Uterus (tissue), 4 donors: ENCODE results near the gene PEX16. TPM values are rescaled to one million over a fixed set of nuclear protein-coding genes. Genes with fewer than 3 reads are reported as not detected.

ENCODE experiments used
- DNase-seq, 2 donors: peaks; one replicate each; pipeline ENCODE4 v3.0.0-alpha.2; 2019 to 2020
- H3K27ac ChIP-seq, 2 donors: fragments of 200-600 bp; sonication (generic); 1 replicate in 1 of 2; 2 replicates in 1 of 2; pipeline ENCODE4 v1.5.1; 2016 to 2018
- H3K27me3 ChIP-seq, 2 donors: fragments of 200-600 bp; sonication (generic); one replicate each; pipeline ENCODE4 v1.5.1; 2018 to 2019; ENCODE audit warnings: control low read depth in 1 of 2
- H3K36me3 ChIP-seq, 2 donors: fragments of 200-600 bp; sonication (generic); one replicate each; pipeline ENCODE4 v1.5.1; 2019; ENCODE audit warnings: control low read depth in 1 of 2
- H3K4me1 ChIP-seq, 2 donors: fragments of 200-600 bp; sonication (generic); one replicate each; pipeline ENCODE4 v1.5.1; 2018 to 2019; ENCODE audit warnings: control low read depth in 1 of 2
- H3K4me3 ChIP-seq, 2 donors: fragments of 200-600 bp; sonication (generic); 1 replicate in 1 of 2; 2 replicates in 1 of 2; pipeline ENCODE4 v1.5.1; 2018 to 2019; ENCODE audit warnings: mild to moderate bottlenecking in 1 of 2
- H3K9me3 ChIP-seq, 2 donors: fragments of 200-600 bp; sonication (generic); one replicate each; pipeline ENCODE4 v1.5.1; 2019; ENCODE audit warnings: control low read depth in 1 of 2
- POLR2A ChIP-seq, 2 donors: fragments of 450-650 bp; IDR thresholded peaks; one replicate each; pipeline ENCODE4 v1.6.1; 2016; ENCODE audit warnings: antibody characterized with exemption in 2 of 2, mild to moderate bottlenecking in 1 of 2, moderate library complexity in 1 of 2
- intact Hi-C: fragments of 100-400 bp; cut with DNase I; formaldehyde crosslinking; loops from one replicate; pipeline ENCODE4 v1.15.1; 2023; ENCODE audit warnings: low total_unique reads
- total RNA-seq, 4 donors: library from RNA; depleted of rRNA in 3 of 4; stranded (reverse); fragments of >200 nt in 3 of 4; gene quantifications; one replicate each; pipeline versions ENCODE4 v1.1.0 to v1.2.4, GENCODE V29; 2014 to 2023
- TF ChIP-seq, protein P1 (sequence below), 4 experiments: fragments of 200-600 bp in 2 of 4; fragments of 450-650 bp in 2 of 4; sonication (generic) in 2 of 4; IDR thresholded peaks; one replicate each; pipeline ENCODE4 v1.5.1; 2016 to 2019; ENCODE audit warnings: antibody characterized with exemption in 4 of 4, mild to moderate bottlenecking in 2 of 4, moderate library complexity in 1 of 4
- donor health status: DM: yes; HTN: yes; CAD: no.

Gene PEX16
- total RNA-seq, 4 donors from 2014 or later, result 15.3 to 32.1 (median 27.6) TPM

- H3K27ac ChIP-seq, result peak overlapping the region; percentile 85 to 86
- peaks cover 7 to 20% of the 10 kb centered on the region in 2 donors for H3K4me1 ChIP-seq
- TF ChIP-seq, protein P1, sequence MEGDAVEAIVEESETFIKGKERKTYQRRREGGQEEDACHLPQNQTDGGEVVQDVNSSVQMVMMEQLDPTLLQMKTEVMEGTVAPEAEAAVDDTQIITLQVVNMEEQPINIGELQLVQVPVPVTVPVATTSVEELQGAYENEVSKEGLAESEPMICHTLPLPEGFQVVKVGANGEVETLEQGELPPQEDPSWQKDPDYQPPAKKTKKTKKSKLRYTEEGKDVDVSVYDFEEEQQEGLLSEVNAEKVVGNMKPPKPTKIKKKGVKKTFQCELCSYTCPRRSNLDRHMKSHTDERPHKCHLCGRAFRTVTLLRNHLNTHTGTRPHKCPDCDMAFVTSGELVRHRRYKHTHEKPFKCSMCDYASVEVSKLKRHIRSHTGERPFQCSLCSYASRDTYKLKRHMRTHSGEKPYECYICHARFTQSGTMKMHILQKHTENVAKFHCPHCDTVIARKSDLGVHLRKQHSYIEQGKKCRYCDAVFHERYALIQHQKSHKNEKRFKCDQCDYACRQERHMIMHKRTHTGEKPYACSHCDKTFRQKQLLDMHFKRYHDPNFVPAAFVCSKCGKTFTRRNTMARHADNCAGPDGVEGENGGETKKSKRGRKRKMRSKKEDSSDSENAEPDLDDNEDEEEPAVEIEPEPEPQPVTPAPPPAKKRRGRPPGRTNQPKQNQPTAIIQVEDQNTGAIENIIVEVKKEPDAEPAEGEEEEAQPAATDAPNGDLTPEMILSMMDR (IDR thresholded peaks at IDR 0.05), result no peak
- TF ChIP-seq POLR2A (IDR thresholded peaks at IDR 0.05), result peak; percentile 55 to 76
- intact Hi-C loops, result loop anchor here (5.0 kb wide), 1 partner anchor 71 kb away; the partner anchor contains the start of gene CRY2
- H3K36me3 ChIP-seq, result no peaks in the 10 kb centered on the region
- no peaks in the 10 kb centered on the region for H3K9me3 ChIP-seq
- H3K4me3 ChIP-seq, result peak overlapping the region; percentile 88 to 99
- H3K27me3 ChIP-seq, result peaks cover 0 to 12% of the 10 kb centered on the region in 2 donors
- DNase-seq, result peak; percentile 86 to 88
Observed at GRCh38 chr11:45918331-45918941, 759 bp upstream of the PEX16 start.

GRCh38 chr11:45917286-45917622, 423 bp downstream of the PEX16 start:
- no peak for TF ChIP-seq POLR2A (IDR thresholded peaks at IDR 0.05)
- H3K4me3 ChIP-seq, result peak overlapping the region; percentile 88 to 99
- intact Hi-C loops, result loop anchor here (5.0 kb wide), 1 partner anchor 70 kb away; the partner anchor contains the start of gene CRY2
- H3K36me3 ChIP-seq, result no peaks in the 10 kb centered on the region
- H3K9me3 ChIP-seq, result no peaks in the 10 kb centered on the region
- no peak for DNase-seq
- H3K27ac ChIP-seq, result peak overlapping the region; percentile 85 to 86
- peaks cover 0 to 4% of the 10 kb centered on the region in 2 donors for H3K27me3 ChIP-seq
- H3K4me1 ChIP-seq, result peaks cover 7 to 9% of the 10 kb centered on the region in 2 donors

- no peak overlapping the region for H3K27ac ChIP-seq
- no peaks in the 10 kb centered on the region for H3K9me3 ChIP-seq
- H3K27me3 ChIP-seq, result no peaks in the 10 kb centered on the region
- TF ChIP-seq, protein P1 (IDR thresholded peaks at IDR 0.05), result no peak
- TF ChIP-seq POLR2A (IDR thresholded peaks at IDR 0.05), result no peak
- DNase-seq, result no peak
- intact Hi-C loops, result loop anchor here (5.0 kb wide), 1 partner anchor 68 kb away; the partner anchor contains the start of gene CRY2
- H3K36me3 ChIP-seq, result no peaks in the 10 kb centered on the region
- H3K4me3 ChIP-seq, result no peak overlapping the region
- peaks cover 4 to 7% of the 10 kb centered on the region in 2 donors for H3K4me1 ChIP-seq
Observed at GRCh38 chr11:45915446-45915845, 2.2 kb downstream of the PEX16 start.

- TF ChIP-seq, protein P1 (IDR thresholded peaks at IDR 0.05), result no peak
- TF ChIP-seq POLR2A (IDR thresholded peaks at IDR 0.05), result no peak
- no peak for DNase-seq
- H3K36me3 ChIP-seq, result no peaks in the 10 kb centered on the region
- intact Hi-C loops, result no loop called here
- no peaks in the 10 kb centered on the region for H3K9me3 ChIP-seq
- no peak overlapping the region for H3K27ac ChIP-seq
- H3K27me3 ChIP-seq, result no peaks in the 10 kb centered on the region
- no peak overlapping the region for H3K4me3 ChIP-seq
- H3K4me1 ChIP-seq, result peaks cover 4 to 7% of the 10 kb centered on the region in 2 donors
Observed at GRCh38 chr11:45913942-45914635, 3.6 kb downstream of the PEX16 start.

GRCh38 chr11:45913514-45913913, 4.2 kb downstream of the PEX16 start:
- no peak for DNase-seq
- no peak for TF ChIP-seq POLR2A (IDR thresholded peaks at IDR 0.05)
- TF ChIP-seq, protein P1 (IDR thresholded peaks at IDR 0.05), result no peak
- intact Hi-C loops, result no loop called here
- no peak overlapping the region for H3K27ac ChIP-seq
- H3K36me3 ChIP-seq, result no peaks in the 10 kb centered on the region
- H3K4me1 ChIP-seq, result peaks cover 4 to 7% of the 10 kb centered on the region in 2 donors
- no peaks in the 10 kb centered on the region for H3K27me3 ChIP-seq
- no peak overlapping the region for H3K4me3 ChIP-seq
- H3K9me3 ChIP-seq, result no peaks in the 10 kb centered on the region
